Gastroesophageal sphincter (tissue), 4 donors: ENCODE measurements around the gene AGBL5. TPM values are rescaled to one million over a fixed set of nuclear protein-coding genes. Genes with fewer than 3 reads are reported as not detected.

Experiments
- ATAC-seq: fragments of 150-250 bp; one replicate; pipeline ENCODE4 v1.9.1; 2016; ENCODE audit warnings: mild to moderate bottlenecking, moderate library complexity
- H3K27ac ChIP-seq, 4 donors: fragments of 200-600 bp; sonication (generic) in 3 of 4; 1 replicate in 3 of 4; 2 replicates in 1 of 4; pipeline ENCODE4 v1.5.1; 2016 to 2019
- H3K27me3 ChIP-seq: fragments of 200-600 bp; sonication (generic); one replicate; pipeline ENCODE4 v1.5.1; 2019
- H3K36me3 ChIP-seq, 2 donors: fragments of 200-600 bp; sonication (generic); one replicate each; pipeline ENCODE4 v1.5.1; 2019; ENCODE audit warnings: control low read depth in 1 of 2
- H3K4me1 ChIP-seq, 3 donors: fragments of 200-600 bp; sonication (generic); 1 replicate in 2 of 3; 2 replicates in 1 of 3; pipeline ENCODE4 v1.5.1; 2016 to 2019; ENCODE audit warnings: control low read depth in 2 of 3
- H3K4me3 ChIP-seq, 2 donors: fragments of 200-600 bp; sonication (generic); one replicate each; pipeline ENCODE4 v1.5.1; 2019; ENCODE audit warnings: mild to moderate bottlenecking in 1 of 2, moderate library complexity in 1 of 2
- H3K9me3 ChIP-seq, 3 donors: fragments of 200-600 bp; sonication (generic); one replicate each; pipeline ENCODE4 v1.5.1; 2017 to 2019; ENCODE audit warnings: control low read depth in 2 of 3
- CTCF ChIP-seq, 4 experiments: fragments of 200-600 bp in 2 of 4; fragments of 450-650 bp in 2 of 4; sonication (generic) in 1 of 4; IDR thresholded peaks; one replicate each; pipeline ENCODE4 v1.5.1; 2017 to 2019; ENCODE audit warnings: antibody characterized with exemption in 4 of 4, mild to moderate bottlenecking in 2 of 4, moderate library complexity in 2 of 4
- EP300 ChIP-seq: sonication (generic); formaldehyde crosslinking; IDR thresholded peaks from one replicate; pipeline ENCODE4 v1.6.1; 2017; ENCODE audit warnings: antibody characterized with exemption, mild to moderate bottlenecking
- POLR2A ChIP-seq, 2 donors: fragments of 450-650 bp; IDR thresholded peaks; one replicate each; pipeline ENCODE4 v1.6.1; 2017; ENCODE audit warnings: antibody characterized with exemption in 2 of 2, mild to moderate bottlenecking in 2 of 2, moderate library complexity in 1 of 2
- POLR2AphosphoS5 ChIP-seq: sonication (generic); formaldehyde crosslinking; IDR thresholded peaks from one replicate; pipeline ENCODE4 v1.6.1; 2017; ENCODE audit warnings: antibody characterized with exemption
- WGBS, 2 donors: methylation state at CpG; one replicate each; pipeline ENCODE4 v1.1.5; 2018; ENCODE audit warnings: low coverage in 1 of 2; 5-methylcytosine and 5-hydroxymethylcytosine counted together
- total RNA-seq, 4 donors: library from RNA; depleted of rRNA; stranded (reverse); fragments of >200 nt; gene quantifications; one replicate each; pipeline ENCODE4 v1.1.0, GENCODE V29; 2016

Gene AGBL5
- total RNA-seq, 4 donors from 2014 or later, result 16.2 to 31.7 (median 23.0) TPM

- WGBS, 2 donors, result 100% methylated on average over 1 of the region's 2 CpGs; no CpG with 5 or more reads in 1 of the 2 donors
- no peak overlapping the region for H3K4me3 ChIP-seq
- peaks cover 0 to 13% (median 4%) of the 10 kb centered on the region in 3 donors for H3K4me1 ChIP-seq
- H3K36me3 ChIP-seq, result peaks cover 0 to 32% of the 10 kb centered on the region in 2 donors
- TF ChIP-seq POLR2A (IDR thresholded peaks at IDR 0.05) (no peak), EP300 (no peak), CTCF (IDR thresholded peaks at IDR 0.05) (no peak), POLR2AphosphoS5 (no peak)
- ATAC-seq, result no peak
- no peaks in the 10 kb centered on the region for H3K9me3 ChIP-seq
- H3K27ac ChIP-seq, result no peak overlapping the region
- H3K27me3 ChIP-seq, result no peaks in the 10 kb centered on the region
Observed at GRCh38 chr2:27095427-27095744, 43.9 kb downstream of the AGBL5 start.

GRCh38 chr2:27095745-27096651 is 44.5 kb downstream of the AGBL5 start:
- TF ChIP-seq EP300 (no peak), POLR2A (IDR thresholded peaks at IDR 0.05) (no peak), CTCF (IDR thresholded peaks at IDR 0.05) (no peak), POLR2AphosphoS5 (no peak)
- no peaks in the 10 kb centered on the region for H3K27me3 ChIP-seq
- H3K4me3 ChIP-seq, result peak overlapping the region; percentile 25 to 39
- H3K36me3 ChIP-seq, result peaks cover 0 to 33% of the 10 kb centered on the region in 2 donors
- WGBS, 2 donors, result no CpG with 5 or more reads among the region's 18 CpGs
- peaks cover 0 to 13% (median 4%) of the 10 kb centered on the region in 3 donors for H3K4me1 ChIP-seq
- peak overlapping the region in 1 of 4 donors; percentile 19 for H3K27ac ChIP-seq
- peak; percentile 78 for ATAC-seq
- no peaks in the 10 kb centered on the region for H3K9me3 ChIP-seq

GRCh38 chr2:27096748-27097297 is 45.4 kb downstream of the AGBL5 start:
- H3K9me3 ChIP-seq, result no peaks in the 10 kb centered on the region
- no peak for ATAC-seq
- WGBS, 2 donors, result 33 to 58% methylated on average over 2 of the region's 3 CpGs
- TF ChIP-seq POLR2A (IDR thresholded peaks at IDR 0.05), result no peak
- no peak for TF ChIP-seq POLR2AphosphoS5
- no peak for TF ChIP-seq CTCF (IDR thresholded peaks at IDR 0.05)
- no peak for TF ChIP-seq EP300
- no peaks in the 10 kb centered on the region for H3K27me3 ChIP-seq
- peaks cover 0 to 13% (median 4%) of the 10 kb centered on the region in 3 donors for H3K4me1 ChIP-seq
- peaks cover 0 to 33% of the 10 kb centered on the region in 2 donors for H3K36me3 ChIP-seq
- H3K27ac ChIP-seq, result peak overlapping the region in 1 of 4 donors; percentile 19
- no peak overlapping the region for H3K4me3 ChIP-seq

- no peak for ATAC-seq
- Histone ChIP-seq H3K27ac (no peak overlapping the region), H3K36me3 (peaks cover 0 to 33% of the 10 kb centered on the region in 2 donors), H3K27me3 (no peaks in the 10 kb centered on the region), H3K9me3 (no peaks in the 10 kb centered on the region), H3K4me1 (peaks cover 0 to 13% (median 4%) of the 10 kb centered on the region in 3 donors), H3K4me3 (no peak overlapping the region)
- WGBS, 2 donors, result 73 to 88% methylated on average over 3 to 8 of the region's 14 CpGs
- TF ChIP-seq EP300, result no peak
- no peak for TF ChIP-seq POLR2A (IDR thresholded peaks at IDR 0.05)
- TF ChIP-seq POLR2AphosphoS5, result no peak
- no peak for TF ChIP-seq CTCF (IDR thresholded peaks at IDR 0.05)
Observed at GRCh38 chr2:27097341-27097740, 45.9 kb downstream of the AGBL5 start.
